Endometrial microvascular endothelial cells (primary cell): ENCODE results near the gene MLEC. TPM values are rescaled to one million over a fixed set of nuclear protein-coding genes. Genes with fewer than 3 reads are reported as not detected.
"Not testable (repeated sequence)": the region's sequence is repeated elsewhere in the genome, so short reads cannot be mapped to it uniquely, and the experiment has no call there.

Experiments
- in situ Hi-C: cut with HindIII; loops from 2 replicates; pipeline ENCODE4 v1.10.0; 2017; ENCODE audit warnings: low sequenced_read_pairs, low pct_unique_long_range_greater_than_20kb; ENCODE audit errors: inconsistent ontology term
- total RNA-seq: library from RNA; depleted of rRNA; stranded (reverse); fragments of >200 nt; gene quantifications from one replicate; pipeline ENCODE4 v1.2.3, GENCODE V29; 2015; ENCODE audit errors: inconsistent ontology term

MLEC gene
- total RNA-seq, 1 donor from 2014 or later = 91.8 TPM

DNA sequence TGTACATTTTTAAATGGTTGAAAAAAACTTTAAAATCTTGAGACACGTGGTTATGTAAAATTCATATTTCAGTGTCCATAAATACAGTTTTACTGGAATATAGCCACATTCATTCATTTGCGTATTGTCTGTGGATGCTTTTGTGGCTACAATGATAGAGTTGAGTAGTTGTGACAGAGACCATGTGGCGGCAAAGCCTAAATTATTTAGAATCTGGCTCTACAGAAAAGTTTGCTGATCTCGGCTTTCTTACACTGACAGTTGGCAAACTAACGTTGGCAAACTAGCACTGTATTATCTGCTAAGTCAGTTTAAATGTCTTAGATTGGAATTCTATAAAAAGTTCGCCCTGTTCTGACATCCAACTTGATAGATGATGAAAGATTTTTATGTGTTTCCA, 25.7 kb downstream of the MLEC start:
- in situ Hi-C loops = loop anchor here (10.0 kb wide), 1 partner anchor 128 kb away; the partner anchor contains the start of gene POP5

GRCh38 chr12:120713861-120714482, 27.0 kb downstream of the MLEC start:
- in situ Hi-C loops = loop anchor here (10.0 kb wide), 1 partner anchor 129 kb away; the partner anchor contains the start of gene POP5

GRCh38 chr12:120718055-120718454, 31.1 kb downstream of the MLEC start:
- in situ Hi-C loops = loop anchor here (10.0 kb wide), 1 partner anchor 133 kb away; the partner anchor contains the start of gene POP5

GRCh38 chr12:120719072-120719471, 32.1 kb downstream of the MLEC start:
- in situ Hi-C loops = loop anchor here (10.0 kb wide), 1 partner anchor 134 kb away; the partner anchor contains the start of gene POP5

DNA sequence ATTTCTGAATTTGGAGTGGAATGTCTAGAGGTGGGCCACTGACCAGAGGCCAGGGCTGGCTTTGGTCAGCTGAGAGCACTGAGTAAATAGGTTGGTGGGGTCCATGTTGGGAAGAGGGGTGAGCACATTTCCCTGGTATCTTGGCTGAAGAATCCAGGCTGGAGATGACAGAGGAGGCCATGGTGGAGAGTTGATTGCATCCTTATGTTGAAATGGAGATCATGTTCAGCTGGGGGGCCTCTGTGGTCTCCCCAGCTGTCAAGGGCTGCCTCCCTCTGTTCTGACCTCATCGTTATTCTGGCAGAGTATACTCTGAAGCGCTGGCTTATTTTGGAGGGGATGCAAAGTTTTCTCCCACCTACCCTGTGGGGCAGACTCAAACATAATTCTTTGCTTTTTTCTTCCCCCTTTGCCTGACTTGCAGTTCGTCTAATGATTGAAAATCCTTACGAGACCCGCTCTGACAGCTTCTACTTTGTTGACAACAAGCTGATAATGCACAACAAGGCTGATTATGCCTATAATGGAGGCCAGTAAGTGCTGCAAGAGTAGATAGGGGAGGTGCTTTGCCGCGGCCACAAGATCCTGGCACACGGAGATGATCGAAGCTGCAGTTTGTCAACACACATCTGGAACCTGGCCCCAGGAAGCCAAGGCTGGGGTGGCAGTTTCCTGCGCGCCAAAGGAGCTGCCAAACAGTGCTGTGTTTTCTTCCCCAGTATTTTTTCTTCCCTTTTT, 32.7 kb downstream of the MLEC start:
- in situ Hi-C loops = loop anchor here (10.0 kb wide), 1 partner anchor 135 kb away; the partner anchor contains the start of gene POP5

GRCh38 chr12:120720234-120720986, 33.5 kb downstream of the MLEC start:
- in situ Hi-C loops = no loop called here

DNA sequence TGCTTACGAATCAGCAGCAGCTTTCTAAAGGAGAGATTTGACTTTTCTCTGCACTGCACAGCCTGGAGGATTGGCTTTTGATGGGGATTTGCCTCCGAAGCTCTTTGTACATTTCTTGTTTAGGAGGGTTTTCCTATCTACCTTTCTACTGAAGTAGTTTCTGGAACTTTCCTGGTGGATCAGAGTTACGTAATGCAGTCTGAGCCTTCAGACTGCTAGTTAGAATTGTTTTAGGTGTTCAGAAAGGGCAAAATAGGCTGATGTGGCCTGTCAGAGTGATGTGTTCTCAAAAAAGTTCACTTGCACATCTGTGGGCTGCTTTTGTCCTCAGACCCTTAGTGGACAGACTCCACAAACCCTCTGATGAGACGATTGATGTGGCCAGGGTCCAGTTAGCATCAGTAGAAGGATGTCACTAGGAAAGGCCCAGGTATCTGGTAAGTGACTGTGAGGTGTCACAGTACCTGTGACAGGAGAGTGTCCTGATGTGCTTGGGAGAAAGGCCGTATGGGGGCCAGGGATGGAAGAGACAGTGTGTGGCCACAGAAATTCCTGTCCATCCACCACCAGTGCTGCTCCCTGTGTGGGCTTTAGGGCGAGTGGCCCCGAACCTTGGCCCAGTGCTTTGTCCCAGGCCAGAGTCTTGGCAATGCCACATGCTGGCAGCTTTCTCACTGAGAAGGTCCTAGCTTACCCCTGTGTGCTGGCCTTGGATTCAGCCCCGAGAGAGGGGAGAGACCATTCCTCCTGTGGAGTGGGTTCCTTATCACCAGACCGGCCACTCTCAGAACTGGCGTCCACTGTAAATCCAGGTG, 34.2 kb downstream of the MLEC start:
- in situ Hi-C loops = no loop called here

DNA sequence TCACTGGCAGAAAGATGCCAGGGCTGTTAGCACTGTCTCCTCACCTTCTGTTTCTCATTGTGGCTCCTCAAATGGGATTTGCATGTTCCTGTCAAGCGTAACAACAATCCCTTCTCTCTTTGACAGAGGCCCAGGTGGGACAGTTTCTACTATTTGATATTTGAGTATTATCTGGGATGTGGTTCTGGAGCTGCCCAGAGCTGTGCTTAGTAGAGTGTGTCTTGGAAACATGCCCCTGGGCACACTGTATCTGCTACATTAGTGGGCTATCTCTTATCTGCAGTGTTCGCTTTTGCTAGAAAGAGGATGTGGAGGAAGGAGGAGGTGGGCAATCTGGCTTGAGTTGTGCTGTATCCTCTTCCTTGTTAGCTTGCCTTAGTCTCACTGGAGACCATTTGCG, 34.9 kb downstream of the MLEC start:
- in situ Hi-C loops = no loop called here

DNA sequence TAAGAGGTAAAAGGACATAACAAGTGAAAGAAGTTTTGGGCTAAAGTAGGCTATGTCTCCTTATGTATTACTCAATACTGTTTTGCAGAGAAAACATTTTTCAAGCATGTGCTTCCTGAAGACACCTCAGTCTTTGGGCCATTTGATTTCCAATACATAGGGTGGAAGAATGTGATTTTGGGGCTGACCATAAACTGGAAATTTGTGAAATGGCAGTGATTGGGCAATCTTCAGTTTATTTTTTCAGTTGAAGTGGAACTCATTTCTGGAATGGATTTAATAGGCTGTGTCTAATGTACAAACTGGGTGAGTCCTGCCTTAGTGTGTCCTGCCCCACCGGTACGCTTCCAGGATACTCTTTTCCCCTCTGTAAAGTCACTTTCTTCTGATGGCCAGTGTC, 35.8 kb downstream of the MLEC start:
- in situ Hi-C loops = no loop called here

DNA sequence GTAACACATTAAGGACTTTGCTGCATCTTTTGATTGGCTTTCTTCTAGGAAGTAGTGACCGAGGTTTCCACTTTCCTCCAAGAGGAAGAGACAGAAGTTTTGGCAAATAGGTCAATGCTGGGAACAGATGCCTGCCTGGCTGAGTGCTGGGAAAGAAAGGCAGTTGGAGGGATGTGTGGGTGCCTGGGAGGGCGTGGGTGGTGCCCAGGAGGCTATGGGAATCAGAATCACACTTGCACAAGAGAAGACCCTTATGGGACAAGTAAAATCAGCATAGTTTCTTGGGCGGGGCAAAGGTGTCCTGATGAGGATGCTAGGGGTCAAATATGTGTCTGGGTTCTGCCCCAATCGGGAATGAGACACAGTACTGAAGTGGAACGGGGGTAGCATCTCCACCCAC, 37.8 kb downstream of the MLEC start:
- in situ Hi-C loops = no loop called here

GRCh38 chr12:120725151-120725658, 38.3 kb downstream of the MLEC start:
- in situ Hi-C loops = no loop called here

DNA sequence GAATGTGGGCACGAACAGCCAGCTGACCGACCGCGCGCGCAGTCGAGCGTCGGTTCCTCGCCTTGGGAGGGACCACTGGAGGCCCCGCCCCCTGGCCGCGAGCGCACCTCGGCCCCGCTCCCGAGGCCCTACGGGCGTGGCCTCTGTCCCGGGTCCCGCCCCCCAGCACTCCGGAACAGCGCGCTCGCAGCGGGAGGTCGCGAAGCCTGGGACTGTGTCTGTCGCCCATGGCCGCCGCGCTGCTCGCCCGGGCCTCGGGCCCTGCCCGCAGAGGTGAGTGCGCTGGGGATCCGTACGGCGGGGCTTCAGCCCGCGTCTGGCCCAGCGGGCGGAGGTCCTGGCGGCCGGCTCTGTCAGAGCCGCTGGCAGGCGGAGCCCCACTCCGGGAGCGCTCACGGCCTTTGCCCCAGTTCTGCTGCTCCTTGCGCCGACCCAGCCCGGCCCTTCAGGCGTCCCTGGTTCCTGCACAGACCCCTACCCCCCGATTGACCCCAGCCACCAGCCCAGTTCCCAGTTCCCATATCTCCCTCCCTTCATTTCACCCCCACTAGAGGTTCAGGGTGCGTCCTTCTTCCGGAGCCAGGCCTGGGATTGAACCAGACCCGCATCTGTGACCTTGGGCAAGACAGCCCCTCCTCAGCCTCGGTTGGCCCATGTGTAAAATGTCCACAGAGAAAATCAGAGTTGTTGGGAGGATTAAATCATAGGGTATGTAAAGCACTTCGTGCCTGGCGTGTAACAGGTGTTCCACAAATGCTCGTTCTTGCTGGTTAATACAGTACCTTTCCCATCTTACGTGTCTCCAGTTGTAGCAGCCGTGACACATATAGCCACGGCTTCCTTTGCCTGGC, 38.9 kb downstream of the MLEC start, which contains the start of gene ACADS:
TSS of gene ACADS (plus strand) at position 168 of the 851 bp plus-strand sequence. CDS start at position 228, 60 bp downstream.
- in situ Hi-C loops = no loop called here

- in situ Hi-C loops = no loop called here
Measured at GRCh38 chr12:120726510-120726793, 39.5 kb downstream of the MLEC start.

GRCh38 chr12:120726961-120727360, 40.0 kb downstream of the MLEC start:
- in situ Hi-C loops = no loop called here

DNA sequence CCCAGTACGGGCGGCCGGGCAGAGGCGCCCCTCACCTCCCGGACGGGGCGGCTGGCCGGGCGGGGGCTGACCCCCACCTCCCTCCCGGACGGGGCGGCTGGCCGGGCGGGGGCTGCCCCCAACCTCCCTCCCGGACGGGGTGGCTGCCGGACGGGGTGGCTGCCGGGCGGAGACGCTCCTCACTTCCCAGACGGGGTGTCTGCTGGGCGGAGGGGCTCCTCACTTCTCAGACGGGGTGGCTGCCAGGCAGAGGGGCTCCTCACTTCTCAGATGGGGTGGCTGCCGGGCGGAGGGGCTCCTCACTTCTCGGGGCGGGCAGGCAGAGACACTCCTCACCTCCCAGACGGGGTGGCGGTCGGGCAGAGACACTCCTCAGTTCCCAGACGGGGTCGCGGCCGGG, 45.2 kb downstream of the MLEC start:
- in situ Hi-C loops = not testable (repeated sequence)

DNA sequence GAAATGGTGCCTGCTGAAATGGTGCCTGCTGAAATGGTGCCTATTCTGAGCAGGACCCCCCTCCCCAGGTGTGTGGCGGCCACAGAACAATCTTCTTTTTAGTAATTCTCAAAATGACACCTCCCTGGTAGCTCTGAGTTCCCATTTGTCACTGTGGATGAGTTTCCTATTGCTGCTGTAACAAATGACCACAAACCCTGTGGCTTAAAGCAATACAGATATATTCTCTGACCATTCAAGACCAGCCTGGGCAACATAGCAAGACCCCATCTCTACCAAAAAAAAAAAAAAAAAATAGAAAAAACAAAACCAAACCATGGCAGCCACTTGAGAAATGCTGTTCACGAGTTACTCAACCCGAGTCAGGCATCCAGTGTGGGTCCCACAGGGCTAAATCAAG, 46.6 kb downstream of the MLEC start:
- in situ Hi-C loops = no loop called here

DNA sequence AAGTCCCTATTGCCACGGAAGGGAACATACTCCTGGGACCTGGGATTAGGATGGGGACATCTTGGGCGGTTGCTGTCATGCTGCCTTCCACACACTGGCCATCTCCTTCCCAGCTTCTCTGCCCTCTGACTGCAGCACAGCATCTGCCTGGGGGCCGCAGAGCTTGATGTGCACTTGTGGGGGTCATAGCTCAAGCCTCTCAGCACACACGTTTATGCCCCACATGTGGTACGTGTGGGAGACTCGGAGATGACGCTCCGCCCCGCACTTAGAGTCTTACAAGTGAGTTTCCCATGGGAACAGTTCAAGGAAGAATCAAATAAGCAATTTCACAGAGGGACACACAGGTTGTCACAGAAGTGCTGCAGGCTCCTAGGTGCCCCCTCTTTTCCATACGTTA, 47.3 kb downstream of the MLEC start:
- in situ Hi-C loops = no loop called here

DNA sequence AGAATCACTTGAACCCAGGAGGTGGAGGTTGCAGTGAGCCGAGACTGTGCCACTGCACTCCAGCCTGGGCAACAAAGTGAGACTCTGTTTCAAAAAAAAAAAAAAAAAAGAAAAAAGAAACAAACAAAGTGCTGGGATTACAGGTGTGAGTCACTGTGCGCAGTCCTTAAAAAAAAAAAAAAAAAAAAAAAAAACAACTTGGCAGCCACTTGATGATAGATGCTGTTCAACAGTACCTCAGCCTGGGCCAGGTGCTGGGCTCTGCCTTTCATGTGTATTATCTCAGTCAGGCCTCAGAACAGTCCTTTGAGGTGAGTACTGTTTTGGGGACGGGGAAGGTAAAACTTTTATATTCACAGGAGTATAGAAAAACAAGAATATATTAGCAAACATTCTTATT, 48.2 kb downstream of the MLEC start:
- in situ Hi-C loops = no loop called here
